Stimulated activated CD4-positive, alpha-beta T cell treated with anti-CD3 and anti-CD28 coated beads, Interleukin-4, amount 100 ng/mL, for 48 hours (primary cell): Measurements from ENCODE around the gene SPTLC1.

ENCODE experiments used
- DNase-seq, 2 donors: peaks; one replicate each; pipeline ENCODE4 v3.0.0-alpha.2; 2020; ENCODE audit warnings: low read depth in 2 of 2

Gene SPTLC1

DNA sequence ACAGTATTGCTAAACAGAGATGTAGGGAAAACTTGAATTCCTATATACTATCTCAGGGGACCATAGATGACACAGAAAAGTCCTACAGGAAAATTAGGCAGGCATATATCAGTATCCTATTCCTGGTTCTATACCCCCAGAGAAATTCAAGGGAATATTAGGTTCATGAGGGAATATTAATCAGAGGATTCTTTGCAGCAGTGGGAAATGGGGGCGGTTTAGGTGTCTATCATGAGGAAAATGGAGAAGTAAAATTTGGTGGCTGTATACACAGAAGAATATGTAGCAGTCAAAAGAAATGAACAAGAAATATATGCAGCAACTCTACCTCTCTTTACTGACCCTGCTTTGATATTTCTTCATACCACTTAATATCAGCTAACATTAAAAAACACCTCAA, 20.0 kb downstream of the SPTLC1 start:
- no peak for DNase-seq

DNA sequence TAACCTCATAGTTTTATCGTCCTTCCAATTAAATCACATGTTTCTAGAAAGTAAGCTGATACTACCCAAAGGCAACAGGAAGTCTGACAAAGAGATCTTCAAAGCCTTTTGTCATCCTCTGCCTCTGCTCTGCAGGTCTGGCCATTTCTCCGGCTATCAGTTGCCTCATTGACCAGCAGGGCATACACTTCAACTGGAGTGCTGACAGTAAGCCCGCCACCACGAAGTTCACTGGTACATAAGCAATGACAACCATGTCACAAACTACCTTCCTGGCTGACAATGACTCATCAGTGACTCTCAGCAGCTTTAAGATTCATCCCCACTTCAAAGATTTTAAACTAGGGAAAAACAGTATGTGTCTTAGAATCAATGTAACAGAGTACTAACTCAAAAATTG, 20.6 kb downstream of the SPTLC1 start:
- DNase-seq = peak; percentile 11 to 22

DNA sequence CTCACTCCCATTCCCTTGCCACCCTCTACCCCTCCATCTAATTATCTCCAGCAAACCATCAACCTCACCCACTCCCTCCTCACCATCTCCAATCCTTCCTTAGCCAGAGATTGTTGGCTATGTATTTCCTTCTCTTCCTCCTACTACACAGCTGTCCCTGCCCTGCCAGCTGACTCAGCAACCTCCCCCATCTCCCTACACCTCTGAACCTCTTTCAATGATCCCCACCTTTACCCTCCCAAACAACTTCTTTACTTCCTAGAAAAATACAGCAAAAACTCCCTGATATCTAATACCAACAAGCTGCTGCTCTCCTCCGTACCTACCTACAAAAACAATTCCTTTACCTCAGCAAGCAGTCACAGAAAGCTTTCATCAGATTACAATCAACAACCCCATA, 37.3 kb downstream of the SPTLC1 start:
- DNase-seq = no peak

DNA sequence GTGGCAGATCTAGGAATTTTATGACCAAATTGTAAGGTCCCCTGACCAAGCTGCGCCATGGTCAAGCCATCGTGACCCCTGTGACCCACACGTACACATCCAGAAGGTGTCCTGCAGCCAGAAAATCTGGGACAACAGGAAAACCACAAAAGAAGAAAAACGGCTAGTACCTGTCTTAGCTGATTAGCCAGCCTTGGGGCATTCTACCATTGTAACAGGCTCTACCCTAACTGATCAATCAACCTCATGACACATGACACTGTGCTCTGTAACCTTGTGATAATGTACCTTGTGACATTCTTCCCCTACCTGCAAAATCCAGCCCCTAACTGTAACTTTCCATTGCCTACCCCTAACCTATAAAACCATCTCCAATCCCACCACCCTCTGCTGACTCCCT, 43.6 kb downstream of the SPTLC1 start:
- DNase-seq = no peak

DNA sequence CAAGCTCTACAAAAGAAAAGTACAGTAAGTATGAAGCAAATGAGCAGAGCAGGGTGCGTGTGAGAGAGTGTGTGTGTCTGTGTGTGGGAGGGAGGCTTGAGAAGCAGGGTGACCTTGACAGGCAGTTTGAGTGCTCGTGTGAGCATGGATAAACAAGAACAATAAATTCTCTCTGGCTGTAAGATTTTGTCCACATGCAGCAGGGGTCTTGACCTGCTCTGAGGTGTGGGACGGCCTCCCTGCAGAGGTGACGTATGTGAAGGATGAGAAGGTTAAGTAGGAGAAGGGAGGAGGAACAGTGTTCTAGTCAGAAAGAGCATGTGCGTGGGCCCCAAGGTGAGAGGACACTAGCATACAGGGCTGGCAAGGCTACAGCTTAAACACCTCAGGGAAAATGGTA, 49.0 kb downstream of the SPTLC1 start:
- no peak for DNase-seq

DNA sequence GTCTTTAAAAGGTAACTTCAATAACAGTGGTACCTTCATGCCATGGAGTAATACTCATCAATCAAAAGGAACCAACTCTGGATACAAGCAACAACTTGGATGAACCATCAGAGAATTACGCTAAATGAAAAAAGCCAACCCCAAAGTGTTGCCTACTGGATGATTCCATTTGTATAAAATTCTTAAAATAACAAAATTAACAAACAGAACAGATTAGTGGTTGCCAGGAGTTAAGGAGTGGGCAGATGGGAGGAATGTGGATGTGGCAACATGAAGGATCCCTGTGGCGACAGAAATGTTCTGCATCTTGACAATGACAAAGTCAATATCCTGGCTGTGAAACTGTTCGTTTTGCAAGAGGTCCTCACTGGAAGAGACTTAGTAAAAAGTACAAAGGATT, 50.5 kb downstream of the SPTLC1 start:
- DNase-seq = no peak

DNA sequence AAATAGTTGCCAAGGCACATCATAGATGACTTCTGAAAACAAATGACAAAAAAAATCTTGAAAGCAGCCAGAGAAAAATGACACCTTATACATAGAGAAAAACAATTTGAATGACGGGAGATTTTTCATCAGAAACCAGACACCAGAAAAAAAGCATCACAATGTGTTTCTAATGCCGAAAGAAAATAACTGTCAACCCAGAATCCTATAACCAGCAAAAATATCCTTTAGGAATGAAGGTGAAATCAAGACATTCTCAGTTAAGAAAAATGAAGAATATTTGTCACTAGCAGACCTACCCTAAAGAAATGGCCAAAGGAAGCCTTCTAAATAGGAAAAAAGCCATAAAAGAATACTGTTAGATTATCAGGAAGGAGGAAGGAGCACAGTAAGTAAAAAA, 54.0 kb downstream of the SPTLC1 start:
- no peak for DNase-seq

DNA sequence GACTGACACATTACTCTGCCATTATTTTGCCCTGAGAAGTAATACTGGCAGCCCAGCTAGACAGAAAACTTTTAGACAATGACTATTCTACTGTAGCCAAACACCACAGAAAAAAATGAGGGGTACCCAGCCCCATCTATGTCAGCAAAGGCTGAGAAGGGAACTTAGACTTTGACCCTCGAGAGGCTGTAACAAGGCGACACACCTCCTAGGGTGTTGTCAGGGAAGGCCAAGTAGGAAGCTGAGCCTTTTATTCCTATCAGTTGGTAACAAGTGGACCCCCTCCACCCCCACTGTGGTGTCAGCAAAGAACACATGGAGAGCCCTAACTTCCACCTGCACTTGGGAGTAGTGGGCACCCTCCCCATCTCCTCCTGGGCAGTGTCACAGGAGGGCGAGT, 55.6 kb downstream of the SPTLC1 start:
- DNase-seq = no peak

DNA sequence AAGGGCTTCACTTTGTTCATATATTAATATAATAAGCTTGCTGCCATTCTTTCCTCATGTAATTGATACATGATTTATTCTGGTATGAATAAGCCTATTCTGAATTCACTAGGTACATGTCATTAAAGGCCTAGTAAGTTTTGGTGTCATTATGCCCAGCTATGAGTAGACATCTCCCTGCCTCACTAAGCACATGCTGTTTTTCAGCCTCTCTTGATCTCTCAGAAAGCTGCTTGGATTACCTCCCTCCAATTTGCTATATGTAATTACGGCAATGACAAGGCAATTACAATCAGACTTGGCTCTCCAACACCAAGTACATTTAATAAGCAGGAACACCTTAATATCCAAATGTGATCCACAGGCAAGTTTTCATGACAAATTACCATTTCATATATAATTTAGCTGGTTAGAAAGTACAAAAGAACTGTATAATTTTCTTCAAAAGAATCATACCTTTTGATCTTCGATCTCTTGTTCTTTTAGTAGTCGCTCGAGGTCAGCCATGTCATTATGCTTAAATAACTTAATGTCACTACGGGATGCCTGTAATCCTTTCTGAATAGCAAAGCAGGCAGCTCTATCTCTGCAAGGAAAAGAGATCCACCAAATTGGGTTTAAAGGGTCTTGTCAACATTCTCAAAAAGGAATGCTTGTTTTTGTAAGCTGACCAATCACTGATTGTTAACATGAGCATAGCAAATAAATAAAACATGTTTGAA, 56.3 kb downstream of the SPTLC1 start:
- DNase-seq = no peak

DNA sequence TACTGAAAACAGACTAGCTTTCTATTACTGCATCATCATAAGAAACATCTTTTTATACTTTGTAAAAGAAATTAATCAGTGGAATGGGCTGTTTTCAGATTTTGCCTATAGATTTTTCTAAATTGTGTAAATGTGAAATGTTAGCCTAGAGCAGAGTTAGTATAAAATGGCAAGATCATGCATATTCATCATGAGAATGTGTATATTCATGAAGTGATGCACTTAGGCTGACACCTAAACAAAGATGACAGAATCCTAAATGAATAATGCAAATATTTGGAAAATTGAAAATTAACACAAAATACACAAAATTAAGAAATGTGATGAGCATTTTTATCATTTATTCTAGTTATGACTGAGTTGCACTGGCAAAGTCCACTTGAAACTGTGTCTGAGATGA, 57.2 kb downstream of the SPTLC1 start:
- no peak for DNase-seq

DNA sequence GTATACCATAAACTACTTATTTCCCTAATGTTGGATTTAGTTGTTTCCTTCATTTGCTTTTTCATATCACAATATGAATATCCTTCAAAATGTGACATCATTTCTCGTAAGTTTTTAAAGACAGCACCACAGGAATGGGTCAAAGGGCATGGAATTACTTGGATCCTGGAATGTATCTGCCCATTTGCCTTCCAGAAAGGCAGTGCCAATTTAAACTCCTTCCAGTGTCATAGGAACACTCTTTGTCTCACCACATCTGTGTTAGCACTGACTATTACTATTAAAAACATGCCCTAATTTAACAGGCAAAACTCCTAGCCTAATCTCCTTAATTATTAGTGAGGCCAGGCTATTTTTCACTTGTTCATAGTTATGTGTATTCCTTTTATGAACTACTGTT, 58.0 kb downstream of the SPTLC1 start:
- no peak for DNase-seq

DNA sequence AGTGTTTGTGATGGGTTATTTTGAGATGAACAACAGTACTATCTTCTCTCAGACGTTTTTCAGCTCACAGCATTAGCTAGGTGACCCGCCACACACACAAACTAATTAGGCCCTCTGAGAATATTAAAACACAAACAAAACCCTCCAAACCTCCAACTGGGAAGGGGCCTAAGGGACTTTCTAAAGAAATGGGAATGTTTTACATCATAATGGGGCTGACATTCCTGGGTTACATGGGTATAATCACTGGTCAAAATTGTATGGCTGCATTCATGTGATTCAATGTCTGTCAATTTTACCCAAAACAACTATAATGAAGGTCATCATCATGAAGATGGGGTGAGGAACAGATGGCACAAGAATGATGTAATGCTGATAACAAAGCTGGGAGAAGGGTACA, 59.6 kb downstream of the SPTLC1 start:
- DNase-seq = no peak

DNA sequence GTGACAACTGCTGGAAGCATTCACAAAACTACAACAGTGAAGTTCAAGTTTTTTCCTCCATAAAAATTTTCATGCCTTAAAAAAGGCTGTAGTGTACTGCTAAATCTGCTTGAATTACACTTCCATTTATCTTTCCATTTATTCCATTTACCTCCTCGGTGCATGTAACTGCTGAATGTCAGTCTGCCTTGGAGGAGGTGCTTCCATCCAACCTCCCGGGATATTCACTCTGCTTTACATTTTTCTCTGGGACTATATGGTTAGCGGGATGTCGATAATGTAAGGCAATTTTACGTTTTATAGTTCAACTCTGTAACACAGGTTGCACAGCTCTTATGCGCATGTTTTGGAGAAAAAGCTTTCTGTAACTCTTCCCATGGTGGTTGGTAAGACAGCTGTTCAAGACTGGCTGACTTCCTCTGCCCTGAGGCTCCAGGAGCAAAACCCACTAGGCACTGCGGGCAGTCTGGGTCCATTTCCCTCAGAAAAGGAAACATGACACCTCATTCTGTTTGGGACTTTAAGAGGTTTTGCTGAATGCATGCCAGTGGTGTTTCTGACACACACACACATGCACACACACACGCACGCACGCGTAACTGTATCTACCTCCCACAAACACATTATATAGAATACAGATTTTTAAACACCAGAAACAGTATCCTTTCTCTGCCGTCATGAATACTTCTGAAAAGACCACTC, 66.1 kb downstream of the SPTLC1 start:
- no peak for DNase-seq

DNA sequence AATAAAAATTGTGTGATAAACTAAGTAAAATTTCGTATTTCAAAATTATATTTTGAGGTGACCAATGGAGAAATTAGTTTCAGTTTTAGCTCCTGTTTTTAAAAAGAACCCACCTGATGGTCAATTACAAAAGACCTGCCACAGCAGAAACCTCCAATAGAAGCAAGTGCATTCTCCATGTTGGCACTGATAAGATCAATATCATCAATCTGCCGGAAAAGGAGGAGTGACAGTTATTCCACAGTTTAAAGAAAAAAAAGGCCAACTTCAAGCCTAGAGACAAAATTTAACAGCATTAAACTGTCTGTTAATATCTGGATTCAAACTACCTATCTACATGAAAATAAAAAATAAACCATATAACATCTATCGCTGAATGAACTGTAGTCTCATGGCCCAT, 67.7 kb downstream of the SPTLC1 start:
- DNase-seq = no peak

DNA sequence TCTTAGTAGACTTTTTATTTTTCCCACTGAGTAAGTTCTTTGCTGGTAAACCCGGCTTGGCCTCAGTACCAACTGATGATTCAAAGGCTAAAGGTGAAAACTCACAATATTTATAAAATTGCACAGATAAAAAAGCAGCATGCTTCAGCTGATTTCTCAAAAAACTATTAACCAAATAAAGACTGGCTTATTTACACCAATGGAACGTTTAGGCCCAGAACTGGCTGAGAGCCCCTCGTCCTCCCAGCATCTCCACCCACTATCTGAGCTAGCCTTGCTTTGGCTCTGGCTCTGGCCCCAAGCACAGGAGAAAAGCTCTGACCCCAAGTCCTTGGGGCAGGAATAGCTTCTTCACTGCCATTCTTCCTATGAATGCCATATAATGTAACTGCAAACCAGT, 68.5 kb downstream of the SPTLC1 start:
- DNase-seq = no peak

DNA sequence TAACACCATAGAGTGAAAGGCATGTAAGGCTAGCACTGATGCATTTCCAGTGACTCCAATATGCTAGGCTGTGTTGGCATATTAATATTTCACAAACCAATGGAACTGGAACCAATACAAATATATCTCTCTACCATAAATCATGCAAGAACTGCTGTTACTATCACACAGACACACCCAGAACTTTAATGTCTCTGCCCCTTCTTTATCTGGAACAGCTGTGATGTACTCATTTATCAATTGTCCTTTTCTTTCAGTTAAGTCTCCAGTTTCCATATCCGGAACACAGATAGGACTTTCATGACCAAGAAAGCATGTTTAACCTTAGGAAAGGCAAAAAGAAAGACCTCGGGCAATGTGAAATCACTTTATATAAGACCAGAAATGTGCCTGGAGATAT, 70.3 kb downstream of the SPTLC1 start:
- DNase-seq = no peak

DNA sequence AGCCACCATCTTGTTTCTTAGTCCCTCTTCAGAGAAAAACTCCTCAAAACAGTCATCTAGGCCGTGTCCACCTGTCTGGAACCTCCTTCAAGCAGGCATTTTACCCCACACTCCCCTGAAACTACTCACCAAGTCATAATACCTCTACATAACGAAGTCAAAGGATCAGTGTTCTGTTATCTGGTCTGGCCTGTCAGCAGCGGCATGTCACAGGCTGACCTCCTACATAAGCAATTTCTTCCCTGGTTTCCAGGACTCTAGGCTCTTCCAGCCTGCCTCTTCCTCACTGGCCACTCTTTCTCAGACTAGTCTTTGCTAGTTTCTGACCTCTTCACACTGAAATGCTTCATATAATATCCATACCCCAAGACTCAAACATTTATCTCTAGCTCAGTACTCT, 72.2 kb downstream of the SPTLC1 start:
- no peak for DNase-seq

DNA sequence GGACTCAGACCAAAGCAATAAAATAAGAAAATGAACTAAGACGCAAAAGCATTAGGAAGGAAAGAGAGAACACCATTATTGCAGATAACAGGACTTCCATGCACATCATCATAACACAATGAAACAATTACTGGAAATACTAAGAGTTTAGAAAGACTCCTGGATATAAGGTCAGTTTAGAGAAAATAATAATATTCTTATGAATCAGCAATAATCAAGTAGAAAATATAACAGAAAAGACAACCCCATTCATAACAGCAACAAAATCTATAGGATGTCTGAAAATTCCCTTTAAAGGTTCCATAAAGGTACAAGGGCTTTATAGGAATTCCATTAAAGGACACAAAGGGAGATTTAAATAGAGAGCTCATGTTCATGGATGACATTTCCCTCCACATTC, 73.0 kb downstream of the SPTLC1 start:
- DNase-seq = no peak

DNA sequence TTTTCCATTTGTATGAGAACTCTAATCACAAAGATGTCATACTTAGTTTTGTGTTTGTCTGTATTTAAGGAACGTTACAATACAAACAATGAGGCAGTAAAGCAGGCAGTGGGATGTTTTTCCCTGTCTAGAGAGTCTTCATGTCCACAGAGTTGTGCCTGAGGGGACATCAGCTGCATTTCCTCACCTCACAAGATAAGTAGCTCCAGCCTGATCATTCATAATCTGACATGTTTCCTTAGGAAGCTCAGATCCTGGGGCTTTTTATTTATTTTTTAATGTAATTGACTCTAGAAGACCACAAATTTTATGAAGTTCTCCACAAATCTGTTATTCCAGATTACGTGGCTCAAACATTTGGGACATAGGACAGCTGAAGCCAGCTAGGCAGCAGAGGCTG, 78.5 kb downstream of the SPTLC1 start:
- no peak for DNase-seq

DNA sequence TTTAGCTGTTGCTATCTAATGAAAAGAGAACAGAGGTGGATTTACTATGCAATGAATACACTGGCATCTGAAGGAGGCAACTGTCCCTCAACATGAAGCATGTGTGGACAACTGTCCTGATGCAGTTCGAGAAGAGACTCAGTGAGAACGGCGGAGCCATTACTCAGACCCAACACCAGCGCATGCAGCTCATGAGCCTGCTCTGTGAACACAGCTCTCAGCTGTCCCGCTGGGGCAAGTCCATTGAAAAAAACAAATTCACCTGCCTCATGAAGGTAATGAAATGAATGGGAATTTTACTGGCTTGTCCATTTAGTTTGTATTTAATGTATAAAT, 78.8 kb downstream of the SPTLC1 start:
- no peak for DNase-seq

DNA sequence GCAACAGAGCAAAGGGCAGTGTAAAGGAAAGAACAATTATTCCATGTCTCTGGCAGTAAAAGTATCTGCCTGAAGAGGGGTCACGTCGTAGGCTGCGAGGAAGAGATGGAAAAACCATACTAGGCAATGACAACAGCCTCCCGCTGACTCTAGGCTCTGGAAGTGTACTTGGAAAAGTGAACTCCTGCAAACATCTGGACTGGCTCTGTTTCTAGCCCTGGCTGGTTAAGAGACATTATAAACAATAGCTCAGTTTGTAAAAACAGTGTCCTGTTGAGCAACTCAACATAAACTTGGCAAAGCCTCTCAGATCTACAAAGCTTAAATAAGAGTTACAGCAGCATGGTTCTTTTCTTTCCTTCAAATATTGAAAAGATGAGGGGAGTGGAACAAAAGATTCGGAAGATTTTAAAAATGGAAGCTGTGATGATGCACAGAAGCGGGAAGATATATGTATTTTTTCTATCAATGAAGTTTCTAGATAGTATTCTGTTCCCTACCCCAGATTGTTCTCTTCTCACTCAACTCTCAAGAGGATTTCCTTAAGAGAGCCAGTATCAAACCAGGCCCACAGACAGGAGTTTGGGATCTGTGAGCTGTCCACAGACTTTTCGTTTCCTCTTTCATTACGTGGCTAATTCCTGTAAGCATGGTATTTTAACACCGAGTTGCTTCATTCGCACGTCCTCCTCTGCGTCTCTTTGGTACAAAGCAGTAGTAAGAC, 79.4 kb downstream of the SPTLC1 start:
- DNase-seq = no peak

DNA sequence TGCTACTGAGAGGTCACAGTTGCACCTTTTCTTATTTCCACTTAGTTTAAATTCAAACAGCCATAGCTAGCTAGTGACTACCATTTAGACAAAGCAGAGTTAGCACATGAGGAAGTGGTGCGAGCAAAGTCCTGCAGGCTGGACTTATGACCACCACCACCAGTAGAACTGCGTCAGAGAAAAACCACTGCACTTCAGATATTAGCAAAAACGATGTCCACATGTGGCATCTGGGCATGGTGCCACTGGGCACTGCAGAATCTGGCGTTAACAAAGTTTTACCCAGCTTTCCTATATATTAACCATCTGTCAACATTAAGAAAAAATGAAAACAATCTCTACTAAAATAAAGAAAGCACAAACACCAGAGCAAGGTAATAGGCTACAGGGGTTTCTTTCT, 80.1 kb downstream of the SPTLC1 start:
- DNase-seq = no peak

DNA sequence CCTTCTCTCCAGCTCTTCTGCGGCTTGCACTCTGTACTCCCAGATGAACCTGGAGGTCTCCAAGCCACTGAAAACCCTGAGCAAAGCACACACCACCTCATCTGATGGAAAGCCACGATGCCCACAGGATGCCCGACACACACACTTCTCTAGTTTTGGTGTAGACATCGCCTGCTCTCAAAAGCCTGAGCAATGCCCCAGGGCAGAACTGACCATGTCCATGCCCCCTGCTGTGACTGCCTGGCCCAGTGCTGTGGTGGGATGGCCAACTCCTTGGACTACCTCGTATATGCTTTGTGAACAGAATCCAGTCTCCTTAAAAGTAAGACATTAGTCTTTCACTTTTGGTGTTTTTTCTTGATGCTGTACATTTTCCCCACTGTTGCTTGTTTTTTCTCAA, 81.2 kb downstream of the SPTLC1 start:
- DNase-seq = no peak
